ENCODE measurements around the gene DUSP2. TPM values are rescaled to one million over a fixed set of nuclear protein-coding genes. Genes with fewer than 3 reads are reported as not detected.
A peak's percentile ranks its signal among the peaks of the same experiment; 100 is the strongest.

The DUSP2 gene
- total RNA-seq, 1 experiment from 2014 or later: 4.9 TPM

- TF ChIP-seq REST (IDR thresholded peaks at IDR 0.05; ENCODE audit: insufficient read depth in 1 of 2, low read depth in 2 of 2, low read length in 1 of 2) (no peak), TCF7L2 (IDR thresholded peaks at IDR 0.05; ENCODE audit: low read depth, low read length) (no peak), SIN3A (IDR thresholded peaks at IDR 0.05; ENCODE audit: borderline replicate concordance, insufficient read depth, low read depth, low read length) (no peak), POLR2AphosphoS5 (IDR thresholded peaks at IDR 0.05; ENCODE audit: low read depth, low read length) (no peak), CTCF (IDR thresholded peaks at IDR 0.05) (no peak)
- Histone ChIP-seq H3K27ac (ENCODE audit: low read length) (no peak overlapping the region), H3K9me3 (ENCODE audit: control insufficient read depth, insufficient read depth, low read depth, low read length) (no peaks in the 10 kb centered on the region), H3K4me1 (ENCODE audit: control insufficient read depth, insufficient read depth, low read length) (peaks cover 3% of the 10 kb centered on the region; the same call in 1 of the 2 replicates), H3K4me3 (ENCODE audit: low read depth in 2 of 2, low read length in 2 of 2) (no peak overlapping the region), H3K36me3 (ENCODE audit: control insufficient read depth, insufficient read depth, low read length) (no peaks in the 10 kb centered on the region), H3K27me3 (ENCODE audit: control insufficient read depth, insufficient read depth, low read length) (no peaks in the 10 kb centered on the region)
- DNase-seq (ENCODE audit: low read depth, low spot score): no peak
- no peak for ATAC-seq
- in situ Hi-C loops (cut with HindIII; ENCODE audit: low pct_unique_long_range_greater_than_20kb, low sequenced_read_pairs) (no loop called here), intact Hi-C loops (cut with micrococcal nuclease; ENCODE audit: unreplicated experiment) (no loop called here)
- POLR2A ChIA-PET: no interaction called here
- BruUV-seq (replicated peaks): no TSS peak
- CTCF ChIA-PET: no interaction called here
These were observed 40.8 kb downstream of the DUSP2 start for GRCh38 chr2:96104487-96104861.

GRCh38 chr2:96103761-96104486 is 41.3 kb downstream of the DUSP2 start:
- H3K36me3 ChIP-seq (ENCODE audit: control insufficient read depth, insufficient read depth, low read length): no peaks in the 10 kb centered on the region
- no peak overlapping the region for H3K4me3 ChIP-seq (ENCODE audit: low read depth in 2 of 2, low read length in 2 of 2)
- no peaks in the 10 kb centered on the region for H3K9me3 ChIP-seq (ENCODE audit: control insufficient read depth, insufficient read depth, low read depth, low read length)
- ATAC-seq (no peak), DNase-seq (ENCODE audit: low read depth, low spot score) (no peak)
- peaks cover 3% of the 10 kb centered on the region; the same call in 1 of the 2 replicates for H3K4me1 ChIP-seq (ENCODE audit: control insufficient read depth, insufficient read depth, low read length)
- no TSS peak for BruUV-seq (replicated peaks)
- no peak overlapping the region for H3K27ac ChIP-seq (ENCODE audit: low read length)
- TF ChIP-seq TCF7L2 (IDR thresholded peaks at IDR 0.05; ENCODE audit: low read depth, low read length): no peak
- no peaks in the 10 kb centered on the region for H3K27me3 ChIP-seq (ENCODE audit: control insufficient read depth, insufficient read depth, low read length)
- CTCF ChIA-PET: no interaction called here
- POLR2A ChIA-PET: no interaction called here
- intact Hi-C loops (cut with micrococcal nuclease; ENCODE audit: unreplicated experiment): no loop called here
- in situ Hi-C loops (cut with HindIII; ENCODE audit: low pct_unique_long_range_greater_than_20kb, low sequenced_read_pairs): no loop called here

- DNase-seq (ENCODE audit: low read depth, low spot score) (no peak), ATAC-seq (peak; percentile 62)
- in situ Hi-C loops (cut with HindIII; ENCODE audit: low pct_unique_long_range_greater_than_20kb, low sequenced_read_pairs): no loop called here
- H3K36me3 ChIP-seq (ENCODE audit: control insufficient read depth, insufficient read depth, low read length): no peaks in the 10 kb centered on the region
- CTCF ChIA-PET: interaction anchor here (0.7 kb wide), 1 partner anchor 12 kb away, joined by 3 read pairs; no protein-coding TSS in a partner anchor
- no peak overlapping the region for H3K27ac ChIP-seq (ENCODE audit: low read length)
- no peaks in the 10 kb centered on the region for H3K27me3 ChIP-seq (ENCODE audit: control insufficient read depth, insufficient read depth, low read length)
- intact Hi-C loops (cut with micrococcal nuclease; ENCODE audit: unreplicated experiment): no loop called here
- TF ChIP-seq TCF7L2 (IDR thresholded peaks at IDR 0.05; ENCODE audit: low read depth, low read length) (no peak), SIN3A (IDR thresholded peaks at IDR 0.05; ENCODE audit: borderline replicate concordance, insufficient read depth, low read depth, low read length) (no peak), POLR2AphosphoS5 (IDR thresholded peaks at IDR 0.05; ENCODE audit: low read depth, low read length) (no peak), CTCF (IDR thresholded peaks at IDR 0.05) (no peak), REST (IDR thresholded peaks at IDR 0.05; ENCODE audit: insufficient read depth in 1 of 2, low read depth in 2 of 2, low read length in 1 of 2) (no peak)
- no peaks in the 10 kb centered on the region for H3K9me3 ChIP-seq (ENCODE audit: control insufficient read depth, insufficient read depth, low read depth, low read length)
- no peaks in the 10 kb centered on the region; the same call in 1 of the 2 replicates for H3K4me1 ChIP-seq (ENCODE audit: control insufficient read depth, insufficient read depth, low read length)
- no peak overlapping the region for H3K4me3 ChIP-seq (ENCODE audit: low read depth in 2 of 2, low read length in 2 of 2)
- POLR2A ChIA-PET: no interaction called here
- BruUV-seq (replicated peaks): no TSS peak
These were observed 42.0 kb downstream of the DUSP2 start for GRCh38 chr2:96103187-96103601.

Data from Panc1 (cell line).